HG02610 (cell line): ENCODE data around the gene AFG1L.
"Not testable (repeated sequence)": the region's sequence is repeated elsewhere in the genome, so short reads cannot be mapped to it uniquely, and the experiment has no call there.

Source experiments
- ATAC-seq: cut with Tn5 transposase; IDR thresholded peaks from one replicate; pipeline ENCODE4 v1.9.1; 2021; ENCODE audit warnings: mild to moderate bottlenecking, moderate library complexity; ENCODE audit not compliant: unreplicated experiment

The AFG1L gene

GRCh38 chr6:108294727-108295625, at the start of gene AFG1L:
Gene AFG1L, plus strand, starts transcription at chr6:108295054. Its CDS starts 26 bp downstream, at chr6:108295080.
- ATAC-seq, result peak; percentile 89

GRCh38 chr6:108245095-108245494, 49.8 kb upstream of the AFG1L start:
- ATAC-seq, result not testable (repeated sequence)

GRCh38 chr6:108247965-108248536, 46.8 kb upstream of the AFG1L start:
- no peak for ATAC-seq

GRCh38 chr6:108250240-108250866, 44.5 kb upstream of the AFG1L start:
- no peak for ATAC-seq

- ATAC-seq, result no peak
Observed at GRCh38 chr6:108251252-108251651, 43.6 kb upstream of the AFG1L start.

GRCh38 chr6:108252055-108252454, 42.8 kb upstream of the AFG1L start:
- no peak for ATAC-seq

GRCh38 chr6:108253241-108253640, 41.6 kb upstream of the AFG1L start:
- no peak for ATAC-seq

GRCh38 chr6:108254433-108255410, 40.1 kb upstream of the AFG1L start:
- ATAC-seq, result no peak

- ATAC-seq, result peak; percentile 3
Observed at GRCh38 chr6:108260126-108260808, 34.6 kb upstream of the AFG1L start.

GRCh38 chr6:108260809-108261569, 33.9 kb upstream of the AFG1L start, which contains the start of gene SNX3:
Gene SNX3, minus strand, starts transcription at chr6:108261040. Its CDS starts 119 bp downstream, at chr6:108260921.
- peak; percentile 94 for ATAC-seq

- ATAC-seq, result no peak
Observed at GRCh38 chr6:108263371-108263770, 31.5 kb upstream of the AFG1L start.

- no peak for ATAC-seq
Observed at GRCh38 chr6:108268845-108269244, 26.0 kb upstream of the AFG1L start.

- ATAC-seq, result not testable (repeated sequence)
Observed at GRCh38 chr6:108269955-108270354, 24.9 kb upstream of the AFG1L start.

GRCh38 chr6:108274546-108274945, 20.3 kb upstream of the AFG1L start:
- no peak for ATAC-seq

GRCh38 chr6:108275976-108276375, 18.9 kb upstream of the AFG1L start:
- ATAC-seq, result no peak

- ATAC-seq, result no peak
Observed at GRCh38 chr6:108277295-108277694, 17.6 kb upstream of the AFG1L start.

- no peak for ATAC-seq
Observed at GRCh38 chr6:108277831-108278230, 17.0 kb upstream of the AFG1L start.

- no peak for ATAC-seq
Observed at GRCh38 chr6:108285381-108285780, 9.5 kb upstream of the AFG1L start.

GRCh38 chr6:108286366-108286765, 8.5 kb upstream of the AFG1L start:
- ATAC-seq, result no peak
